Right hindlimb (tissue), 1 donor: ENCODE results near the gene SYNE3.
A peak's percentile ranks its signal among the peaks of the same experiment; 100 is the strongest.

ENCODE experiments used
- DNase-seq: peaks from one replicate; pipeline ENCODE4 v3.0.0-alpha.2; 2018

The SYNE3 gene, protein sequence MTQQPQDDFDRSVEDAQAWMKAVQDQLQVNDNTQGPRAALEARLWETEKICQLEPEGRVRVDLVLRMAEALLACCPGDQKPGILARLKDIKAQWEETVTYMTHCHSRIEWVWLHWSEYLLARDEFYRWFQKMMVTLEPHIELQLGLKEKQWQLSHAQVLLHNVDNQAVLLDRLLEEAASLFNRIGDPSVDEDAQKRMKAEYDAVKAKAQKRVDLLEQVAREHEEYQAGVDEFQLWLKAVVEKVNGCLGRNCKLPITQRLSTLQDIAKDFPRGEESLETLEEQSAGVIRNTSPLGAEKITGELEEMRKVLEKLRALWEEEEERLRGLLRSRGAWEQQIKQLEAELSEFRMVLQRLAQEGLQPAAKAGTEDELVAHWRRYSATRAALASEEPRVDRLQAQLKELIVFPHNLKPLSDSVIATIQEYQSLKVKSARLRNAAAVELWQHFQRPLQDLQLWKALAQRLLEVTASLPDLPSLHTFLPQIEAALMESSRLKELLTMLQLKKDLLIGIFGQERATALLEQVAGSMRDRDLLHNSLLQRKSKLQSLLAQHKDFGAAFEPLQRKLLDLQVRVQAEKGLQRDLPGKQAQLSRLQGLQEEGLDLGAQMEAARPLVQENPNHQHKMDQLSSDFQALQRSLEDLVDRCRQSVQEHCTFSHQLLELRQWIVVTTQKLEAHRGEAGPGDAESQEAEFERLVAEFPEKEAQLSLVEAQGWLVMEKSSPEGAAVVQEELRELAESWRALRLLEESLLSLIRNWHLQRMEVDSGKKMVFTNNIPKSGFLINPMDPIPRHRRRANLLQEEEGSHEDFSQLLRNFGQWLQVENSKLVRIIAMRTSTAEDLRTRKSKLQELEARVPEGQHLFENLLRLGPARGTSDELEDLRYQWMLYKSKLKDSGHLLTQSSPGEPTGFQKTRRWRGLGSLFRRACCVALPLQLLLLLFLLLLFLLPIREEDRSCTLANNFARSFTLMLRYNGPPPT

DNA sequence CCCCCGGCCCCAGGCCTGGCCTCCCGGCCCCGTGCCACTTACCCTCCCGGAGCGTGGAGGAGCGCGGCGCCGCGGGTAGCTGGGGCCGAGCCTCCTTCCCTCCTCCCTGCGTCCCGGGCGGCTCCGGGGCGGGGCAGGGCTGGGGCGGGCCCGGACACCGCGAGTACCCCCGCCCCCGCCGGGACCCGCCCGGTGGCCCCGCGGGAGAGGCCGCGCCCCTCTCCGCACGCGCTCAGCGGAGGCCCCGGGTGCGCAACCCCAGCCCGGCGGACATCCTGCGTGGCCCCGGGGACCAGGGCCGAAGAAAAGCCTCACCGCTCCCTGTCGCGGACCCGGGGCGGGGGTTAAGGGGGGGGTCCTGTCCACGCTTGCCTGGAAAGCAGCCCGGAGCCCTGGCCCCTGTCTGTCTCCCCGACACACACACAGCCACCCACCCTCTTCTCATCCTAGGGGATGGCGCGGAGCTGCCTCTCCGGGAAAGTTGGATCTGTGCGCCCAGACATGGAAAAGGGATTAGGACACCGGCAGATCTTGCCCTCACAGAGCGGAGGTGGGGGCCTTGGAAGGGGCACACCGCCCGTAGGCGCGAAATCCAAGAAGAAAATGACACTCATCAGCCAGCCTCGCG lies at the start of gene SYNE3:
SYNE3 (minus strand) TSS at position 97 of the 628 bp plus-strand sequence. CDS start 40,829 bp downstream, outside the sequence.
- DNase-seq: peak; percentile 73

DNA sequence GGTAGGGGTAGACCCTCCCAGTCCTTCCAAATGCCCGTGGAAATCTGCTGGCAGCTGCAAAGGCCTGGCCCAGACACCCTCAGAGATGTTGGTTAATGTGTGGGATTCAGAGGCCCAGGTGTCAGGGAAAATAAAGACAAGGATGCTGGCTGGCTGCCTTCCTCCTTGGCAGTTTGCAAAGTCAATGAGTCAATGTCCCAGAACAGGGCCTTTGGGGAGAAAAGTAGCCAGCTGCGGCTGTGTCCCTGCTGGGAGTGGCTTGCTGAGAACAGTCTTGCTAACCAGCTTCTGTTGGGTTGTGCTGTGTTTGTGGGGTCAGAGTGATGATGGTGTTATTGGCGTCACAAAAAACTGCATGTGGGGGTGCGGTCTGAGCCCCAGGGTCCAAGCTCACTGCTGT lies 47.6 kb upstream of the SYNE3 start:
- DNase-seq: peak; percentile 33

DNA sequence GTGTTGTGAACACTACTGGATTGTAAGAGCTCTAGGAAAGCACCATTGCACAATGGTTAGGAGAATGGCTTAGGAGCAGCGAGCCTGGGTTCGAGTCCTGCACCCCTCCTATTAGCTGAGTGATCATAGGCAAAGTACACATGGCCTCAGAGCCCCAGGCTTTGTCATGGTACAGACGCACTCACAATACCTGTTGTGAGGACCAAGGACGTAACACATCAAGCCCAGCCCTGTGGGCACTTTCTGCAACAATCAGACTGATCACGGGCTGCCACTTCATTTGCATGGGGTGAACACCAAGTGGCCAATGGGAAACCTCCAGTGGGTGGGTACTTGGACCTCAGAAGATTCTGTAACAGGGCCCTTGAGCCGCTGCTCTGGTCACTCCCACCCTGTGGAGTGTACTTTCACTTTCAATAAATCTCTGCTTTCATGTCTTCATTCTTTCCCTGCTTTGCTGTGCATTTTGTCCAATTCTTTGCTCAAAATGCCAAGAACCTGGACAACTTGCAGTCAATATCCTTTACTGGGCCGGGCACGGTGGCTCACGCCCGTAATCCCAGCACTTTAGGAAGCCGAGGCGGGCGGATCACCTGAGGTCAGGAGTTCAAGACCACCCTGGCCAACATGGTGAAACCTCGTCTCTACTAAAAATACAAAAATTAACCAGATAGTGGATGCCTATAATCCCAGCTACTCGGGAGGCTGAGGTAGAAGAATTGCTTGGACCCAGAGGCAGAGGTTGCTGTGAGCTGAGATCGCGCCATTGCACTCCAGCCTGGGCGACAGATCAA lies 46.6 kb upstream of the SYNE3 start:
- DNase-seq: no peak

DNA sequence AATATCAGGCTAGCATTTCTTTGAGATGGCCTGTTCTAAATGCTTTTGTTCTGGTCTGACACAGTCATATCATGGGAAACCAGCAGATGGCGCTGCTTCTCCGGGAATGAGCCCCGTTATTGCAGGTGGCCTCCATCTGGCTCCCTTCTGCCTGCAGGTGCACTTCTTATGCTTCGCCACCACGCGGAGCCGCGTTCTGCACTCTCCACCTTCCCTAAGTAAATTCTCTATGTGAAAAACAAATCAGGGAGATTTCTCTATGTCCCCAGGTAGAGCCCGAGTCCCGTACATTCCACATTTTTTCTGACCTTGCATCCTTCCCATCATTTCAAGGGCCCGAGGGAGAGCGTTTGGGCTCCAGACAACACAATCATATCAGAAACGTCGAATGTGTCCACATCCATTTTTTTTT lies 44.6 kb upstream of the SYNE3 start:
- DNase-seq: peak; percentile 82

DNA sequence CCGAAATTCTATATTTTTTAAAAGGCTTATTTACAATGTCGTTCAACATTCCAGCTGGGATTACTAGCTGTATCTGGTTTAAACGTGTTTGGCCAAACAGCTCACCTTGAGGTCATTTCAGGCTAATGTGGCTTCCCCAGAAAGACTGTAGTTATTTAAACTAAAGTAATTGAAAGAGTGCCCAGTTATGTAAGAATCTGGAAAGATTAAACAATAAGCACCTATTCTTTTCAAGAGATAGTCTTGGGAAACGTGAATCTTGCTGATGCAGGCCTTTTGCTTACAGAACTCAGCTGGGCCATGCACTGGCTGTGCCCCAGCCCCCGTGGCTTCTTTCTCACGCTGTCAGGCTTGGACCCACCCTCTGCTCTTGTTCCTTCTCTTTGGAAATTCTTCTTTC lies 42.8 kb upstream of the SYNE3 start:
- DNase-seq: no peak

DNA sequence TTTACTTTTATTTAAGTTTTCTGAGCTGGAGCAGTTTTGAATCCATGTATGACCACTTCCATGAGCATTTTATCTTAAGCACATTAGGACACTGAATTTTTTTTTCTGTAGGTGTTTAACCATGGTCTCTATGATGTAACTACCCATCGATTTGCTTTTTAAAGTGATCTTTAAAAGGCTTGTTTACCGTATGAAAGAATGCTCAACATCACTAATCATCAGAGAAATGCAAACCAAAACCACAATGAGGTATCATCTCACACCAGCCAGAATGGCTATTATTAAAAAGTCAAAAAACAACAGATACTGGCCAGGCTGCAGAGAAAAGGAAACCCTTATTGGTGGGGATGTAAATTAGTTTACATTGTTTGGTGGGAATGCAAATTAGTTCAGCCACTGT lies 41.4 kb upstream of the SYNE3 start:
- no peak for DNase-seq

DNA sequence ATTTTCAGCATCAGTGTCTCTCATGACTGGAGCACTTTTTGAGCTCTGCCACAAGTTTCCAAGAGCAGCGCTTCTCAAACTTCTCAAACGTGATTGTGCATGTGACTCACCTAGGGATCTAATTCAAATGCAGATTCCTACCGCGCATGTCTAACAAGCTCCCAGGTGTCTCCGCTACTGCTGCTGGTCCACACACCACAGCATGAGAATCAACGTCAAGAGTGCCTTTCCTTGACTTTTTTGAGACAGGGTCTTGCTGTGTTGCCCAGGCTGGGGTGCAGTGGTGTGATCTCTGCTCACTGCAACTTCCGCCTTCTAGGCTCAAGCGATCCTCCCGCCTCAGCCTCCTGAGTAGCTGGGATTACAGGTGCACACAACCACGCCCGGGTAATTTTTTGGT lies 40.8 kb upstream of the SYNE3 start:
- no peak for DNase-seq

DNA sequence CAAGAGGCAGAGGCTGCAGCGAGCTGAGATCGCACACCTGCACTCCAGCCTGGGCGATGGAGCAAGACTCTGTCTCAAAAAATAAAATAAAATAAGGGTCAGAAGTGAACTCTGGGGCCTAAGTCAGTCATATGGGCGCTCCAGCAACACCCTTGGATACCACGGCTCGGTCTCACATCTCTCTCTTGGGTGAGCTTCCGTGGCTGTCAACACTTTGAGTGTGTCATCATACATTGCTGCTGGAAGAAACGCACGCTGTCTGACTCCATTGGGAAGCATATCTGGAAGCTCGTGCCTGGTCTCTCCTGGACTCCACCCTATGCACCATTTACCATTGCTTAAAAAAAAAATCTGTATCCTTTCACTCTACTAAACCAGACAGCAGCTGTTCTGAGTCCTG lies 38.6 kb upstream of the SYNE3 start:
- no peak for DNase-seq

DNA sequence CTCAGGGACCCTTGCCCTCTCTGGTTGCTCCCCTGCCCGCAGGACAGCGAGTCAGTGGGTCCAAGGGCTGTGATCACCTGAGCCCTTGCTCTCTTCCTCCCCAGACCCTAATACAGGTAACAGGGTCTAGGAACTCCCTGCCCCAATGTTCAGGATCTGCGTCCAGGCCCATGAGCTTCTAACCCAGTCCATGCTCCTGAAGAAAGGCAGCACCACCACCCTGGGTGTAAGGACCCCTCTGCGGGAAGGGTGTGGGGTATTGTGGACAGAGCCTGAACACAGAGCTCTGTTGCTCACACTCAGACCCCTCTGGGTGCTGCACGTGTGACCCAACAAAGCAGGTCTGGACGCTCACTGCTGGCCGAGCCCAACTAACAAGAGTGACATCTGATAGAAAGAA lies 36.7 kb upstream of the SYNE3 start:
- DNase-seq: no peak

DNA sequence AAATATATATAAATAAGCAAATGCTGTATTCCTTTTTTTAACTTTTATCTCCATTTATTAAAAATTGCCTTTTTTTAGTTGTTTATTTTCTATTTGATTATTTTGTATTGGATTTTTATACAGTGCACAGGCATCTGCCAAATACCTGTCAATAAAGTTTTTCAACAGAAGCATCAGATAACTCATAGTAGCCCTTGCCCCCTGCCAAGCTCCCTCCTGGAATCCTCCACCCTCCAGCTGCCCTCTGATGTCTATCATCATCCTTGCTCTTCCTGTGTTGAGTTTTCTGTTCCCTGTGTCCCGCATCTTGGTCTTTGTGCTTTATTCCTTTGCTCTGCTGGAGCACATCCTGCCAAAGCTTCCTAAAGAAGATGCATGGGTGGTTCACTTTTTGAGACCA lies 35.0 kb upstream of the SYNE3 start:
- DNase-seq: no peak

DNA sequence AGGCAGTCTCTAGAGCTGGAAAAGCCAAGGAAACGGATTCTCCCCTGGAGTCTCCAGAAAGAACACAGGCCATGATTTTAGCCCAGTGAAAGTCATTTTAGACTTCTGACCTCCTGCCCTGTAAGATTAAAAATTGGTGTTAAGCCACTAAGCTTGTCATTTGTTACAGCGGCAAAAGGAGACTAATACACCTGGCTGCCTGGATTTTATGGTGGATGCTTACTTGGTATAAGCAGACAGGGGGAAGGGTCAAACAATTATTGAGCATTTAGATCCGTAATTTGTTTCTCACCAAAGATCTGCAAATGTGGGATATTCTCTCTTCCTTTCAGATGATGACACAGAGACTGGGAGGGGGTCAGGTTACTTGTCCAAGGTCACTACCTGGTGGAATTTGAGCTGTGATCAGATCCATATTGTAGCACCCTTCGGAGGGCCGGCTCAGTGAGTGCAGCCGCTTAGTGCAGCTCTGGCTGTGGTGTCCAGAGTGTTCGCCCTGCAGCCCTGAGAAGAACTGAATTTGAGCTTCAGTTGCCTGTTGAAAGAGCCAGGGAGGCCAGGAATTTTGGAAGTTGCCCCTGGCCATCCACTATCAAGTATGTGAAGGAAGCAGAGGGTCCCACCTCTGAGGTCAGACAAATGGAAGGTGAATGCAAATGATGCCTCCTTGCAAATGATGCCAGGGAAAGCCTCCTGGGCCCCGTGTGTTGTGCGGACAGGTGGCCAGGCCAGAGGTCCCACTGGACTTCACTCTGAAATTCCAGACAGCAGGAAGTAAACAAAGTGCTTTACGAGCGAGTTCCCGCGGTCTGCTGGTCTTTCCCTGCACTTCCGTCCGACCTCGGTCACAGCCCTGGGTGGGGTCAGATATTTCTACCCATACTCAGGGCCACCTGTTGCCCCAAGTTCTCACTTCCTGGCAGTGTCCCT lies 33.5 kb upstream of the SYNE3 start:
- no peak for DNase-seq

DNA sequence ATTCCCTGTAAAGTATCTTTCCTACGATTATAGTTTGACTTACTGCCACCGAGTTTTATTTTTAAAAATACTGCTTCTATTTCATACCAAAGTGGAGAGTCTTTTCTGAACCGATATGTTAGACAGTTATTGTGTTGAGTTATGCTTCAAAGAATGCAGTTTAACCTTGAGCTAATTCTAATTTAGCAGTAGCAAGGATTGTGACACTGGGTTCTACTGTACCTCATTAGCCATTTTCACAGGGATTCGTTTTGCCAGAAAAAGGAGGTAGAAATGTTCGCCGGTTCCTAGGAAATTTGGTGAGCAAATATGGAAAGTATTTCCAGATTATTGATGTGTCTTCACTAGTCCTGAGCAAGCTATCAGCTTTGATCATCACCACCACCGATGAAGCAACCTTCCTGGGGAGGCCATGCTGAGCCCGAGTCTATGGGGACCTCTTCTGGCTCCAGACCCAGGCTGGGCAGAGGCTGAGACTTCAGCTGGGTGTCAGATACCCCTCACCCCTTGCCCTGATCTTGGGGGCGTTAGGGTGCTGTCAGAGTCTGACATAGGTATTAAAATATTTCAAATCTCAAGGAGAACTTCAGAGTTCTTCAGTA lies 32.0 kb upstream of the SYNE3 start:
- DNase-seq: no peak

DNA sequence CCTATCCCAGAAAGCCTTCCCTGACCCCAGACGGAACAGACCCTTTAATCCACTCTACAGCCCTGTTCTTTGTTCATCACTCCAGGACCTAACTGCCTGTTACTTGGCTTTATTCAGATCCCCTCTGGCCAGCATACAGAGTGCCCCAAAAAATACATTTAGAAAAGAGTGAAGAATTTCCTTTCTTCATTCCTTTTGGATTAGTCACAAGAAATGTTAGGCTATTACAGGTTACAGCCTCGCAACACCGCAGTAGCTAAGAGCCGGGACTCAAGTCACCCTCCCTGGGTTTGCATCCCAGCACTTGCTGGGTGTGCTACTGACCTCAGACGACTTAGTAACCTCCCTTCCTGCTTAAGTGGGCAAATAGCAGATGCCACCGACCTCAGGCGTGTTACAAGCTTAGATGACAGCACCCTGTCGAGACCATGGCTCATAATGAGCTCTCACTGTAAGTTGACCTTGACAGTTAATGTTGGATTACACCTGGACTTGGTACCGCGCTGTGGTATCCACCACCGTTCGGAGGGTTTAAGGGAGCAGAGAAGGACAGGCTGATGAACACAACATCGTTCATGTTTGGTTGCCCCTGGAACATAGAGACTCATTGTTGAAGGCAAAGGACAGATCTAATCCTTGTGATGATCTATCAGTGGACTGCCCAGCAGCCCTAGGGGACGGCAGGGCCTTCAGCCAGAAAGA lies 31.3 kb upstream of the SYNE3 start:
- no peak for DNase-seq

DNA sequence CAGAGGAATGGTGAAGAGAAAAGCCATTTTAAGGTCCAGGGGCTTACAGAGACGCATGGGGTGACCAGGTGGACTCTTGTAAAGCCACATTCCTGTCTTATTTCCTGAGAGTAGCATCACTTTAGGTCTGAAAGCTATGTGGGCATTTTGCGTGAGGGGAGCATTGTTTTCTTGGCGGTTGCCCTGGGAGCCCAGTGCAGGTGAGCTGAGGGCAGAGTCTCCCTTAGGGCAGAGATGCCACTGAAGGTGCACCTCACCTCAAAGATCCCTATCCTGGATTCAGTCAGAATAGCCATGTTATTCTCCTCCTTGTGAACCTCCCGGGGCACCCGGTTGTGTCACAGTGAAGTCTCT lies 30.8 kb upstream of the SYNE3 start:
- no peak for DNase-seq

DNA sequence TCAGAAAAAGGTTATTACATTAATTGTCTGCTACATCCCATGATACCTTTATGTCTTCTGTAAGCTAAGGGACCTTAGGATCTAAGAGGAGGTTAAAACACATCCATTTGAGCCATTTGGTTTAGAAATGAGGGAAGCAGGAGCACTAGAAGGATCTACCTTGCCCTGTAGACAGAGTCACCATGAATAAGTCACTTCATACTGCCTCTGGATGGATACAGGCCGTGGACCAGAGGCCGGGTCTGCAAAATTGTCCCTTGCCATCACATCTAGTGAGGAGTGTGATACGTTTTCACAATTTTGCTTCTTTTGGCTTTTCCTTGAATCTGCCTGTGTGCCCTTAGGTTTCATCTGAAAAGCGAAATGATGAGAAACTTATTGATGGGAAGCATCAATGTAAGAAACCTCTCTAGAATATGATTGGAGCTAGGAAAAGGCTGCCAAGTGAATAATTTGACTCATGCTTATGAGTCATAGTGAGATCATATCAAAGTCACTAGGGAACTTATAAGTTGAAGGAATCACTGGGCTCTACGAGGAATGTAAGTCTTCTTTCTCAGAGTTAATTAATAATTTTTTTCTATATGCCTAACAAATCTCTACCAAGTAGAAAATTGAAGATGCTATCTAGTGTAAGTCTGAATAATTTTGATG lies 29.2 kb upstream of the SYNE3 start:
- no peak for DNase-seq

DNA sequence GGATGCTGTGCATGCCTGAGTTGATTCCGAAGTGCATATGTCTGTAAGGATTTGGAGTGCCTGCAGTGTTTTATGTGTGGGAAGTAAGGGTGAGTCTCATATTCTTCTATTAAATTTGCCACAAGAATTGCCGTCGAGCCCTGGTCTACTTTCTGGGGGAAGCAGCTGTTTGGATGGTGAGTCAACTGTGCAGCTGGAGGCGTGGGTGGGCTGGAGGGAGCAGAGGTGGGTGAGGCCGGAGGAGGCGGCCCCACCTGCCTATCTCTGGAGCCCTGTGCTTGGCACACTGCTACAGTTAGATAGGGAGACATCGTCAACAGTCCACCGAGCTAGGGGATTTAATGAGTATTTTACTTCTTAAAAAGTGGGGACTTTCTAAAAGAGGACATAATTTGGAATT lies 28.1 kb upstream of the SYNE3 start:
- DNase-seq: no peak

DNA sequence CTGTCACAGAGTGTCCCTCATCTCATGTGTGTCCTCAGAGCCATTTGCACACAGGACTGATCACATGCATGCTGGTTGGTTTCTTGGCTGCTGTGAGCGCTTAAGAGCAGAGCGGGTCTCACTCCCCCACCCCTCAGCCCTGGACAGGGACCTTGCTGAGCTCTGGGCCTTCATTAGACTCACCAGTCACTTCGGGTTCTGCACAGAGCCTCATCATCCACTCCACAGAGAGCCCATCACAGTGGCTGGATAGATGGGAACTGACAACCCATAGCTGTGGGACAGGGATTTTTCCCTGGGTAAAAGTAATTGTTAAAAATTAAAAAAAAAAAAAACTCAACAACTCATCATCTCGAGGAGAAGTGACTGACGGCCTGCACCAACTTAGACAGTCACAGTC lies 26.6 kb upstream of the SYNE3 start:
- DNase-seq: no peak

DNA sequence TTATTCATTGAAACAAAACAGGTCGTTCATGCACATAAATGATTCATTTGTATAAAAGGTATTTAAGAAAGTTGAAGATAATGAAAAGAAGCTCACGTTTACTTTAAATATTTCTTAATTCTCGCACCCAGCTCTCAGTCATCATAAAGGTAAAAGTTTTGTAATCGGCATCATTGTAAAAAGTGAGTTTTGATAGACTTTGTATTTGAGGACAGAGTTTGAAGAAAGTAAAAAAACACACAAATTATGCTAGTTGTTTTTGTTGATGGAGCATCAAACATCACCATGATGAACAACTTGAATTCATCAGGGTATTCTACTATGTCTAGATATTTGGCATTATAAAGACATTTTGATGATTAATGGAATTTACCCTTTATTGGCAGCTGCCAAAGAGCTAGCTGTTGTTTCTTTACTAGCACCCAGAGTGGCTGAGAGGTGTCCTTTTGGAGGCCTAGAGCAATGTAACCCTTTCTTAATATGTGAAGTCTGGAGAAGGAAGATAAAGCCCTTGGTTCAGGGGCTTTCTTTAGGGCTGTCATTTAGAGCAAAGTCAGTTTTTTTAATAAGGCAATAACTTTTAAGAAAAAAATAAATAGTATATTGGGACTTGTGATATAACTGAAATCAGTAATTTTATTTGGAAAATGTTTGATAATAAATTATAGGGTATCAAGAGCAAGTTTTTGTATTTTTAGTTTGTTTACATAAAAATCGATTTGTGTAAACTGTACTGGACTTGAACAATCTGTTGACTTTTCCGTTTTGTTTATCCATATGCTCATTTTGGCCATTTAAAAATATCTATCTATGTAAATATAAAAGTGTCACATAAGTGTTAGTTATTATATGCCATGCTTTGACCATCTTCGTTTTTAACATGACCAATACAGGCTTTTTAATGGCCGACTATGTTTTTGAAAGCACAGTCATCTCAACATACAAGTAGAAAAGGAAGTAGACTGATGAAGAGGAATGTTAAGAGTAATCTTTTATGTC lies 25.8 kb upstream of the SYNE3 start:
- no peak for DNase-seq

DNA sequence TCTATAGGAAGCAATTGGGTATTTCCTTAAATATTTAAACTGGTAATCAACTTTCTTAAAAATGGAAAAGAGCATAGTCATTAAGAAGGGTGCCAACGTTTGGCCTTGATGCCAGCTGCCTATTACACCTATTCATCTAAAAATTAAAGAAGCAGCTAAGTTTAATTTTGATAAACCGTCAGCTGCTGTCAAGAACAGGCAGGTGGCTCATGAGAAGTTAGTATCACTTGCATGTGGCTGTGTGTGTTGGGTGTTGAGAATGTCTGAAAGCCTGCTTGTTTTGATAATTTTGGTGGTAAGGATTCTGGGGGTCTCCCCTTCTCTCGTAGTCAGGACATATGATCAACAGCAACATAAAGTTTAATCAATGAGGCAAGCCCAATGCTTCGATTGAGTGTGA lies 24.9 kb upstream of the SYNE3 start:
- no peak for DNase-seq
